ENCODE data around the gene PPP4C. TPM values are rescaled to one million over a fixed set of nuclear protein-coding genes. Genes with fewer than 3 reads are reported as not detected.

Gene PPP4C
- total and polyA plus RNA-seq, 5 donors, result 31.3 to 51.8 (median 36.7) TPM

- 78% methylated on average over 9 of the region's 9 CpGs for WGBS
- H3K27ac ChIP-seq (ENCODE audit: low read length), result peak overlapping the region; percentile 25
- H3K4me1 ChIP-seq (ENCODE audit: control insufficient read depth, insufficient read depth, low read length), result peaks cover 17% of the 10 kb centered on the region
- intact Hi-C loops (cut with DNase I), result no loop called here
- no peaks in the 10 kb centered on the region for H3K9me3 ChIP-seq (ENCODE audit: control insufficient read depth, low read length)
- no peak for DNase-seq
- H3K4me3 ChIP-seq (ENCODE audit: low read length), result no peak overlapping the region
- ATAC-seq, result no peak
- no peaks in the 10 kb centered on the region for H3K27me3 ChIP-seq (ENCODE audit: control insufficient read depth, insufficient read depth)
These were observed 7.5 kb upstream of the PPP4C start for GRCh38 chr16:30068333-30068732.

GRCh38 chr16:30068750-30069610, 6.8 kb upstream of the PPP4C start:
- Histone ChIP-seq H3K9me3 (ENCODE audit: control insufficient read depth, low read length) (no peaks in the 10 kb centered on the region), H3K4me1 (ENCODE audit: control insufficient read depth, insufficient read depth, low read length) (peaks cover 13% of the 10 kb centered on the region), H3K4me3 (ENCODE audit: low read length) (no peak overlapping the region), H3K27ac (ENCODE audit: low read length) (peak overlapping the region; percentile 25), H3K27me3 (ENCODE audit: control insufficient read depth, insufficient read depth) (no peaks in the 10 kb centered on the region)
- intact Hi-C loops (cut with DNase I), result no loop called here
- no peak for ATAC-seq
- 73% methylated on average over 17 of the region's 17 CpGs for whole genome bisulfite sequencing
- peak in 2 of 3 donors; percentile 64 to 65 for DNase-seq

- ATAC-seq (no peak), DNase-seq (peak in 2 of 3 donors; percentile 78 to 81)
- 52% methylated on average over 31 of the region's 31 CpGs for WGBS
- Histone ChIP-seq H3K27ac (ENCODE audit: low read length) (peak overlapping the region; percentile 10), H3K9me3 (ENCODE audit: control insufficient read depth, low read length) (no peaks in the 10 kb centered on the region), H3K4me1 (ENCODE audit: control insufficient read depth, insufficient read depth, low read length) (peaks cover 13% of the 10 kb centered on the region), H3K27me3 (ENCODE audit: control insufficient read depth, insufficient read depth) (no peaks in the 10 kb centered on the region), H3K4me3 (ENCODE audit: low read length) (no peak overlapping the region)
- intact Hi-C loops (cut with DNase I), result no loop called here
These were observed 6.0 kb upstream of the PPP4C start for GRCh38 chr16:30069611-30070462.

GRCh38 chr16:30070490-30070889, 5.3 kb upstream of the PPP4C start:
- DNase-seq (no peak), ATAC-seq (no peak)
- Histone ChIP-seq H3K4me1 (ENCODE audit: control insufficient read depth, insufficient read depth, low read length) (peaks cover 13% of the 10 kb centered on the region), H3K9me3 (ENCODE audit: control insufficient read depth, low read length) (no peaks in the 10 kb centered on the region), H3K4me3 (ENCODE audit: low read length) (no peak overlapping the region), H3K27me3 (ENCODE audit: control insufficient read depth, insufficient read depth) (no peaks in the 10 kb centered on the region), H3K27ac (ENCODE audit: low read length) (no peak overlapping the region)
- intact Hi-C loops (cut with DNase I), result no loop called here

- no peaks in the 10 kb centered on the region for H3K27me3 ChIP-seq (ENCODE audit: control insufficient read depth, insufficient read depth)
- H3K9me3 ChIP-seq (ENCODE audit: control insufficient read depth, low read length), result no peaks in the 10 kb centered on the region
- no peaks in the 10 kb centered on the region for H3K4me1 ChIP-seq (ENCODE audit: control insufficient read depth, insufficient read depth, low read length)
- peak; percentile 16 to 42 for ATAC-seq
- DNase-seq, result peak; percentile 36 to 75 (median 66)
- peak overlapping the region; percentile 82 for H3K4me3 ChIP-seq (ENCODE audit: low read length)
- intact Hi-C loops (cut with DNase I), result no loop called here
- H3K27ac ChIP-seq (ENCODE audit: low read length), result peak overlapping the region; percentile 38
- WGBS, result 1% methylated on average over 33 of the region's 33 CpGs
These were observed 540 bp downstream of the PPP4C start for GRCh38 chr16:30076276-30076791.

- 70% methylated on average over 6 of the region's 6 CpGs for WGBS
- ATAC-seq (no peak), DNase-seq (peak in 1 of 3 donors; percentile 5)
- Histone ChIP-seq H3K4me3 (ENCODE audit: low read length) (no peak overlapping the region), H3K27ac (ENCODE audit: low read length) (no peak overlapping the region), H3K27me3 (ENCODE audit: control insufficient read depth, insufficient read depth) (no peaks in the 10 kb centered on the region), H3K9me3 (ENCODE audit: control insufficient read depth, low read length) (no peaks in the 10 kb centered on the region), H3K4me1 (ENCODE audit: control insufficient read depth, insufficient read depth, low read length) (no peaks in the 10 kb centered on the region)
- intact Hi-C loops (cut with DNase I), result no loop called here
These were observed 1.9 kb downstream of the PPP4C start for GRCh38 chr16:30077656-30078055.

- no peaks in the 10 kb centered on the region for H3K4me1 ChIP-seq (ENCODE audit: control insufficient read depth, insufficient read depth, low read length)
These were observed 3.0 kb downstream of the PPP4C start for GRCh38 chr16:30078744-30079143.

GRCh38 chr16:30079480-30079879, 3.7 kb downstream of the PPP4C start:
- Histone ChIP-seq H3K27me3 (ENCODE audit: control insufficient read depth, insufficient read depth) (no peaks in the 10 kb centered on the region), H3K27ac (ENCODE audit: low read length) (no peak overlapping the region), H3K4me1 (ENCODE audit: control insufficient read depth, insufficient read depth, low read length) (no peaks in the 10 kb centered on the region), H3K9me3 (ENCODE audit: control insufficient read depth, low read length) (no peaks in the 10 kb centered on the region), H3K4me3 (ENCODE audit: low read length) (no peak overlapping the region)
- peak in 1 of 3 donors; percentile 48 for DNase-seq
- ATAC-seq, result no peak
- intact Hi-C loops (cut with DNase I), result no loop called here
- 83% methylated on average over 7 of the region's 7 CpGs for WGBS

More at GRCh38 chr16:30078744-30079143, 3.0 kb downstream of the PPP4C start:
- no peak for ATAC-seq
- intact Hi-C loops (cut with DNase I), result no loop called here
- Histone ChIP-seq H3K27ac (ENCODE audit: low read length) (no peak overlapping the region), H3K27me3 (ENCODE audit: control insufficient read depth, insufficient read depth) (no peaks in the 10 kb centered on the region), H3K9me3 (ENCODE audit: control insufficient read depth, low read length) (no peaks in the 10 kb centered on the region), H3K4me3 (ENCODE audit: low read length) (no peak overlapping the region)
- 78% methylated on average over 7 of the region's 7 CpGs for WGBS
- DNase-seq, result no peak

GRCh38 chr16:30082545-30083090, 6.8 kb downstream of the PPP4C start:
- ATAC-seq (no peak), DNase-seq (no peak)
- intact Hi-C loops (cut with DNase I), result no loop called here
- H3K27ac ChIP-seq (ENCODE audit: low read length), result no peak overlapping the region
- no peaks in the 10 kb centered on the region for H3K9me3 ChIP-seq (ENCODE audit: control insufficient read depth, low read length)
- H3K4me3 ChIP-seq (ENCODE audit: low read length), result no peak overlapping the region
- H3K27me3 ChIP-seq (ENCODE audit: control insufficient read depth, insufficient read depth), result no peaks in the 10 kb centered on the region
- H3K4me1 ChIP-seq (ENCODE audit: control insufficient read depth, insufficient read depth, low read length), result no peaks in the 10 kb centered on the region
- WGBS, result 87% methylated on average over 20 of the region's 20 CpGs

- Histone ChIP-seq H3K4me1 (ENCODE audit: control insufficient read depth, insufficient read depth, low read length) (no peaks in the 10 kb centered on the region), H3K4me3 (ENCODE audit: low read length) (no peak overlapping the region), H3K9me3 (ENCODE audit: control insufficient read depth, low read length) (no peaks in the 10 kb centered on the region), H3K27ac (ENCODE audit: low read length) (no peak overlapping the region), H3K27me3 (ENCODE audit: control insufficient read depth, insufficient read depth) (no peaks in the 10 kb centered on the region)
- WGBS, result 91% methylated on average over 24 of the region's 24 CpGs
- peak in 2 of 3 donors; percentile 50 to 52 for DNase-seq
- no peak for ATAC-seq
- intact Hi-C loops (cut with DNase I), result no loop called here
These were observed 7.6 kb downstream of the PPP4C start for GRCh38 chr16:30083216-30084055.

Data from right cardiac atrium (tissue), 5 donors.